HPDE6-E6E7 (cell line): Measurements from ENCODE around the gene DBT.

ENCODE experiments used
- DNase-seq: peaks from one replicate; pipeline ENCODE4 v3.0.0; 2011; ENCODE audit warnings: missing footprints; ENCODE audit errors: extremely low spot score

The DBT gene

DNA sequence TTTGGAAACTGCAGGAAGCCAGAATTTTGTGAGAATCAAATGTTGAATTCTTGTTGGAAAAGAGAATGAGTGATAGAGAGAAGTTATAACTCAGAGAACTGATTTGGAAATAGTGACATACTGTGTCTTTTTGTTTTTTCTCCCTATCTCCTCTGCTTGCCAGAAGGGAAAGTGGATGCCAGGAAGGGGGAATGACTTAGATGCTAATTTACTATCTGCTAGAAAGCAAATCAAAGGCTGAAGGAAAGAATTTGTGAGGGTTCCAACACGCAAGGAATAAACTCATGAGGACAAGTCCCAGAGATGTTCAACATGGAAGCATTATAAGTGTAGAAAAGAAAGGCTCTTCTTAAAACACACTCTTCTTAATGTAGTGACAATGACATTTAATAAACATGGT is 51.0 kb downstream of the DBT start:
- no peak for DNase-seq

GRCh38 chr1:100188617-100189016 is 61.0 kb downstream of the DBT start:
- no peak for DNase-seq

DNA sequence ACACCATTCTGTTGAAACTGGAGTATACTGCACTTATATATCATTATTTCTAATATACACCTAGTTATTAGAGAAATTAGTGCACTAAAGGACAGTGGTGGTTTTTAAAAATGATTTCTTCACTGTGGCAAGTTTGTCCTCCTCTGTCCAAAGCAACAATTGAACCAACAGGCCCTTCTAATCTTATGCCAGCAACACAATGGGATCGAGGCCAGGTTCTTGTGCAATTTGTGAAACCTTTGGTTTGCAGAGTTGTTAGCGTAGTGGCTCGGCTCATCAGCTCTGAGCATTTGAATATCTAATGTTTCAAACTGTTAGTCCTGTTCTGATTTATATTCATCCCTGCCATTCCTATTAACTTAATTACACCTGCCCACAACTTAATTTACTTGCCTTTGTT is 61.7 kb downstream of the DBT start:
- DNase-seq, result no peak

DNA sequence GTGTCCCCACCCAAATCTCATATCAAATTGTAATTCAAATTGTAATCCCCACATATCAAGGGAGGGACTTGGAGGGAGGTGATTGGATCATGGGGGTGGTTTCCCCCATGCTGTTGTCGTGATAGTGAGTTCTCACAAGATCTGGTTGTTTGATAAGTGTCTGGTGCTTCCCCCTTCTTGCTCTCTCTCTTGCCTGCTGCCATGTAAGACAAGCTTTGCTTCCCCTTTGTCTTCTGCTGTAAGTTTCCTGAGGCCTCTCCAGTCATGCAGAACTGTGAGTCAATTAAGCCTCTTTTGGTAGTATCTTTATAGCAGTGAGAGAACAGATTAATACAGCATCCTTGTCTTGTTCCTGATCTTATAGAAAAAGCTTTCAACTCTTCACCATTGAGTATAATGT is 65.1 kb downstream of the DBT start:
- DNase-seq, result no peak

DNA sequence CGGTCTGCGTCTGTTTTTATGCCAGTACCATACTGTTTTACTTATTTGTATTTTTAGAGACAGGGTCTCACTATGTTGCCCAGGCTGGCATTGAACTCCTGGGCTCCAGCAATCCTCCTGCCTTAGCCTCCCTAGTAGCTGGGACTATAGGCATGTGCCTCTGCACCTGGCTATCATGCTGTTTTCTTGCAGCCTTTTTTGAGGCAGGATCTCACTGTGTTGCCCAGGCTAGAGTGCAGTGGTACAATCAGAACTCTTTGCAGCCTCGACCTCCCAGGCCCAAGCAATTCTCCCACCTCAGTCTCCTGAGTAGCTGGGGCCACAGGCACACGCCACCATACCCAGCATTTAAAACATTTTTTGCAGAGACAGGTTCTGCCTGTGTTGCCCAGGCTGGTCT is 66.3 kb downstream of the DBT start:
- DNase-seq, result no peak

GRCh38 chr1:100178091-100178490 is 71.5 kb downstream of the DBT start, which contains the start of gene LRRC39:
Gene LRRC39 (minus strand): TSS chr1:100178256. CDS start chr1:100168516, 9,740 bp downstream.
- no peak for DNase-seq

DNA sequence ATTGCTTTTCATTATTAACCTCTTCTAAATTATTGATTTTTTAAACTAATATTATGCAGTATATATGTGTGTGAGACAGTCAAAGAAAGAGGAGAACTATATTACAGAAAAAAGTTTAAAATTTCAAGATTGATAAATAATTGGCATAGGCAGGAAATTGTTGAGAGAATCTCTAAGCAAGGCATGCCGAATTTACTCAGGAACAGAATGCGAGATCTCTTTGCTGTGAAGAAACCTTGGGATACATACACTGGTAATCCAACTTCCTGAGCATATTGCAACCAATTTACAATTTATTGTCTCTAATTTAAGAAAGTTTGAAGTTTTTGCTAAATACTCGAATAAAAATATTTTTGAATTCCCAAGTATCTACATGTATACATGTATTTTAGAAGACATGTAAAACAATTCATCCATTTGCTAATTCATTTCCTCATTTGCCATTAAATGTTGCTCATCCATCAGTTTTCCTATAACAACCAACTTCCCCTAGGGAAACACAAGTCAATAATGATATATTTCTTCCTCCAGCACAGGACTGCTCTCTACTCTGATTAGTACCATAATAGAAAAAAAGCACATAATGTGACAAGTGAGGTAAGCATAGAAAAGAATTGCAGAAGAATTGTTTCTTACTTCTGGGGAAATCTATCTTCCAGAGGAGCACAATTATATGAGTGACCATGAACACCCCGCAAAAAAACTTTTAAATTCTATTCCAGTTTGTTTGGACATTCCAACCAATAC is 72.2 kb downstream of the DBT start:
- no peak for DNase-seq

DNA sequence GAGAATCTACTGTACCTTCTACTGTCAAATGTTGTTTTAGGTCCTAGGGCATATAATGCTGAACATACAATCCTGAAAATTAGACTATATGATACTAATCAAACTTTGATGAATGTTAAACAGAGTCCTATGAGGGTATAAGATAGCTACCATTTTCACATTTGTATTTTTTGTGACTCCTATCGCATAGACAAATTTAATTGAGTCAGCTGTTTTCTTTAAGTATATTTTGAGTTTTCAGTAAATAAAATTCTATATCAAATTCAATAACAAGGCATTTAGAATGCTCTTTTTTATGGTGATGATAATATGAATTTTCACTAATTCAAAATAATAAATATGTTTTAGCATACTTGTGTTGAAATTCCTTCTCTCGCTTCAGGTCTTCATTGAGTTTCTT is 81.6 kb downstream of the DBT start:
- DNase-seq, result no peak

GRCh38 chr1:100164702-100165101 is 84.9 kb downstream of the DBT start:
- no peak for DNase-seq

DNA sequence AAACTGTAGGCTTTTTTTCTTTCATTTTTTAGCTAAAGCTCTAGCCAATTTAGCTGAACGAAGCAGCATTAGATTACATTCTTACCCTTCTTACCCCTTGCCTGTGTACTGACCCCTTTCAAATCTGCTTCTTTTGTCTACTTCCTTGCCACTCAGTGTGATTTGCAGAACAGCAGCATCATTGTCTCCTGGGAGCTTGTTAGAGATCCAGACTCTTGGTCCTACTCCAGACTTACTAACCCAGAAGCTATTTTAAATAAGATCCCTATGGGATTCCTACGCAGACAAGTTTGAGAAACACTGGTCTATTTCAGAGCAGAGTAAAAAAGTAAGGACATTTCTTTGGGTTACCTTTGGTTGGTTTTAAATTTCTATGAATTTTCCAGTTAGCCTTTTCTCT is 85.4 kb downstream of the DBT start:
- no peak for DNase-seq

DNA sequence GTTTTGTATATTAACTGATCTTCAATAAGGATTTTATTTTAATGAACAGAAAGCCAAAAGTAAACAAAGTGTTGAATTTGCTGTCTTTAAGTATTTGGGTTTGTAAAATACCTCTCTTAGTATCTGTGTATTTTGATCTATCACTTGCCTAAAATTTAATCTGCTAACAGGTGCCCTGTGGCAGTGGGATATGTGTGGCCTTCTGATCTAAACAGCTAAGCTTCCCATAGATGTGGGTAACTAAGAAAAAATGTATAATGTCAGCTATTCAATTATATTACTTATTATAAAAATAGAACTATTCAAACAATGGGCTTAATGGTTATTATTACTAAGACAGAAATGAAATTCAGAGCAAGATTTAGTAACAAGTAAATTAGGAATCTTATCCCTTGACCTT is 86.8 kb downstream of the DBT start:
- no peak for DNase-seq

GRCh38 chr1:100152271-100152670 is 97.4 kb downstream of the DBT start:
- DNase-seq, result no peak

DNA sequence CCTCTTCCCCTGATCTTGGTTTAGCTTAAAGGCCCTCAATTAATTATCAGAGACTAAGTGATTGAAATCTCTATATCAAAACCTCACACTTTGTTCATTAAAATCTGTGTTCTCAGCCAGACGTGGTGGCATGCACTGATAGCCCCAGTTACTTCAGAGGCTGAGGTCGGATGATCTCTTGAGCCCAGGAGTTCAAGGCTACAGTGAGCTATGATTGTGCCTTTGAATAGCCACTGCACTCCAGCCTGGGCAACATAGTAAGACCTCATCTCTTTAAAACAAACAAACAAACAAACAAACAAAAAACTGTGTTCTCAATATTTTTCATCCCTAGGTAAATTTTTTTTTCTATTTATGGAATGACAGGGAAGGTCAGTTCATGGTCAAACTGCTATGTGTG is 98.0 kb downstream of the DBT start:
- no peak for DNase-seq

DNA sequence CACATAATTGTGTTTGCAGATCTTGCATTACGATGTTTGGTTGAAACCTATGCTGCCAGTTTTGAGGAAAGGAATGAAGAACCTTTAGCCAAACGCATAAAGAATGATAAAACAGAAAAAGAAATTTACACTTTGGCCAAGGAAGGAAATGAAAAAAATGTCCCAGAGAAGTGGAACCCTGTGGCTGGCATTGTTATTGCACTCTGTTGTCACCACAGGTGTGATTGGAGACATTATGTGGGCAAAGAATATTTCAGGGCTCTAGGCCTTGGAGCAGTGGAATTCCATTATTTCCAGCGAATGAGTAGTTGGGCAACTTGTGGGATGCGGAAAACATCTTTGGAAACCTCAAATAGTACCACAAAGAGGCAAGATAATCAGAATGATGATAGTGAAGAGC is 101.8 kb downstream of the DBT start:
- no peak for DNase-seq

DNA sequence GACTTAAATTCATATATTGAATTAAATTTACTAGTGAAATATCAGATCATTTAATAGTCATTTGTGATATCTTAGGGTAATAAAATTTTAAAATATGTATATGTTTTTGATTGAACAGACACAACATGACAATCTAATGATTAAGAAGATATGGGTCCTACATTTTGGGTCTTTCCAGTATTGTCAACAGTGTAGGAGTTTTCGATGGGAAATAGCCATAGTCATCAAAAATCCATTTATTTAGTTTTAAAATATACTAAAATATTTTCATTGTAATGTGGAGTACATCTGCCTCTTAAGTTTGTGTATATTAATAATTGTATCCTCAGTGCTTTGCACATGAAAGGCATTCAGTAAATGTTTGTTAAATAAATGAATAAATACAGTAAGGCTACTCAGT is 102.7 kb downstream of the DBT start:
- DNase-seq, result no peak

DNA sequence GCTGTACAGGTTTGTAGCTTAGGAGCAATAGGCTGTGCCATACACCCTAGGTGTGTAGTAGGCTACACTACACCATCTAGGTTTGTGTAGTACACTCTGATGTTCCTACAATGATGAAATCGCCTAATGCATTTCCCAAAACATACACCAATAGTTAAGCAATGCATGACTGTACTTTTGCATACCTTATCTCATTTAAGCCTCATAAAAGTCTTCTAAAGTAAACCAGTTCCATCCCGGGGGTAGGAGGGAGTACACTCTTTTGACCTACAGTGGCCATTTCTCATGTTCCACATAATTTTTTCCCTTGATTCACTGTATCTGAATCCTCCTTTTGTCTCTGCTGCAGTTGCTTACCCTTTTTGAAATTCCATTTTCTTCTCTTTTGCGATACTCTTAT is 104.5 kb downstream of the DBT start:
- DNase-seq, result no peak

DNA sequence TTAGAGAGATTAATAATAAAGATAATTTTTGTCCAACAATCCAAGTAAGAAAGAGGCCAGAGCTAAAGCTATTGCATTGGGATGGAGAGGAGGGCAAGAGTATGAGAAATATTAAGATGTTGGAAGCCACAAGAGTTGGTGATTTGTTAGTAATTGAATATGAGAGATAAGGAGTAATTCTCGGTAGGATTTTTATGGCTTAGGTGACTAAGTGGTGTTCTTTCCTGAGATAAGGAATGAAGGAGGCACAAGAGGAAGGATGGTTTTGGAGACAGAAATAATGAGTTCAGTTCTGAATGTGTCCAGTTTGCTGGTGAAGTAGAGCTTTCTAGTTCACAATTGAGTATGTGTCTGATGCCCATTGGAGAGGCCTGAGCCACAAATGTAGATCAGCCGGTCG is 107.3 kb downstream of the DBT start:
- no peak for DNase-seq

- no peak for DNase-seq
Measured at GRCh38 chr1:100141192-100141591, 108.4 kb downstream of the DBT start.

DNA sequence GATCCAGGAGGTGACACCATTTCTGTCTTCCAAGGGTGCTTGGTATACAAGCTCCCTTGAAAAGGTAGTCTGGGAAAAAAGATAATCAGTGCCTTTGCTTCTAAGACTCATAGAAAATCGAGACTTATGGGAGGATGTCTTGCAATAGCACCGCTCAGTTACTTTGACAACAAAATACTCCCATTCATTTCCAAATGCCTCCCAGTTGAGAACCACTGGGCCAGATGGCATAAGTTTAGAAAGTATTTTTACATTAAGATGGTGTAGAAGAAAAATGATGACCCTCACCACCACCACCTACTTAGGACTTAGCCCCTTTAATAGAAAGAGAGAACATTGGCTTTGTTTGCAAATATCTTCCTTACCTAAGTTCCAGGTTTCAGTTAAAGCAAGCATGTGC is 112.0 kb downstream of the DBT start:
- DNase-seq, result no peak
